HepG2 (cell line): ENCODE measurements around the gene FMNL2. TPM values are rescaled to one million over a fixed set of nuclear protein-coding genes. Genes with fewer than 3 reads are reported as not detected.

Experiments
- ATAC-seq: fragments of 200-7000 bp; cut with Tn5 transposase; 3 replicates; pipeline ENCODE4 v1.9.1; 2020; ENCODE audit warnings: mild to moderate bottlenecking, moderate library complexity
- BruUV-seq: library from RNA; stranded (reverse); fragments of 400-500 nt; replicated peaks from 2 replicates; lab custom pipeline; 2021; lab: Mats Ljungman, UMichigan
- CTCF ChIA-PET: fragments of 300-600 bp; formaldehyde crosslinking; extraction: SDS; loops from one replicate; lab custom pipeline; 2021; ENCODE audit warnings: low total read pairs, inconsistent platforms, low intra/inter-chr PET ratio; lab: Yijun Ruan, JAX
- POLR2A ChIA-PET: fragments of 350-600 bp; sonication (Branson Sonifier 250); formaldehyde crosslinking; loops from one replicate; lab custom pipeline; 2020; ENCODE audit warnings: antibody characterized with exemption, inconsistent platforms; lab: Yijun Ruan, JAX
- DNase-seq: peaks from one replicate; pipeline ENCODE4 v3.0.0-alpha.2; 2015; ENCODE audit warnings: low spot score
- FAIRE-seq: peaks from 3 replicates; lab custom pipeline; 2011; peaks lifted over from hg19 to GRCh38; lab: Jason Lieb, UNC
- H2AFZ ChIP-seq: one replicate; pipeline ENCODE4 v1.6.1; 2011; ENCODE audit warnings: low read length, inconsistent platforms
- H3K27ac ChIP-seq: fragments of 300-600 bp; 3 replicates; pipeline ENCODE4 v1.8.0; 2011; ENCODE audit warnings: mixed run types, mild to moderate bottlenecking, mixed read lengths, low read length, inconsistent platforms; ENCODE audit not compliant: insufficient read depth; ENCODE audit errors: extremely low read length
- H3K27me3 ChIP-seq, 2 experiments: fragments of 200-600 bp in 1 of 2; 2 replicates in 1 of 2; 3 replicates in 1 of 2; pipeline versions ENCODE4 v1.6.0 to v1.8.0; 2011; ENCODE audit warnings: low read length in 2 of 2, mild to moderate bottlenecking in 2 of 2, moderate library complexity in 2 of 2, inconsistent platforms in 1 of 2; ENCODE audit not compliant: insufficient read depth in 2 of 2, control insufficient read depth in 1 of 2
- H3K36me3 ChIP-seq, 2 experiments: fragments of 200-600 bp in 1 of 2; replicated peaks in 1 of 2; 2 replicates in 1 of 2; 3 replicates in 1 of 2; pipeline versions ENCODE4 v1.5.1 to v1.8.0; 2011; ENCODE audit warnings: low read length in 2 of 2, inconsistent platforms in 1 of 2; ENCODE audit not compliant: insufficient read depth in 2 of 2, control insufficient read depth in 1 of 2
- H3K4me1 ChIP-seq: 2 replicates; pipeline ENCODE4 v1.5.1; 2012; ENCODE audit warnings: low read length, inconsistent platforms; ENCODE audit not compliant: insufficient read depth
- H3K4me2 ChIP-seq: 2 replicates; pipeline ENCODE4 v1.6.0; 2011; ENCODE audit warnings: low read depth, low read length, inconsistent platforms
- H3K4me3 ChIP-seq, 3 experiments: fragments of 200-600 bp in 1 of 3; sonication (generic), shearing (Covaris generic) in 1 of 3; replicated peaks in 1 of 3; 2 replicates each; pipeline ENCODE4 v1.5.1; 2011 to 2016; ENCODE audit warnings: low read length in 3 of 3, inconsistent platforms in 2 of 3, low read depth in 2 of 3, mild to moderate bottlenecking in 2 of 3, control low read depth in 1 of 3, mixed read lengths in 1 of 3; ENCODE audit not compliant: insufficient read depth in 1 of 3
- H3K79me2 ChIP-seq: one replicate; pipeline ENCODE4 v1.6.1; 2011; ENCODE audit warnings: low read length, inconsistent platforms; ENCODE audit not compliant: insufficient read depth
- H3K9ac ChIP-seq: 2 replicates; pipeline ENCODE4 v1.6.0; 2011; ENCODE audit warnings: mild to moderate bottlenecking, low read depth, low read length, inconsistent platforms; ENCODE audit not compliant: insufficient read depth
- H3K9me3 ChIP-seq: 2 replicates; pipeline ENCODE4 v1.5.1; 2012; ENCODE audit warnings: mild to moderate bottlenecking, low read length
- H4K20me1 ChIP-seq: 2 replicates; pipeline ENCODE4 v1.6.0; 2011; ENCODE audit warnings: inconsistent platforms, mild to moderate bottlenecking, low read length, moderate library complexity; ENCODE audit not compliant: insufficient read depth
- ATM ChIP-seq: fragments of 450-650 bp; IDR thresholded peaks from 2 replicates; pipeline ENCODE4 v1.7.1; 2017; ENCODE audit warnings: mild to moderate bottlenecking, borderline replicate concordance
- ETV6 ChIP-seq: sonication (generic); formaldehyde crosslinking; conservative IDR thresholded peaks from 2 replicates; pipeline ENCODE4 v1.4.0; 2020; ENCODE audit warnings: missing genetic modification reagents
- FOXC1 ChIP-seq: sonication (generic); formaldehyde crosslinking; IDR thresholded peaks from 2 replicates; pipeline ENCODE4 v1.8.0; 2022; ENCODE audit warnings: mild to moderate bottlenecking, missing genetic modification reagents, borderline replicate concordance
- HMGXB3 ChIP-seq: sonication (generic); formaldehyde crosslinking; IDR thresholded peaks from 2 replicates; pipeline ENCODE4 v1.4.0; 2020; ENCODE audit warnings: missing genetic modification reagents, borderline replicate concordance
- MBNL3 ChIP-seq: fragments of 250-450 bp; sonication (Bioruptor Pico); conservative IDR thresholded peaks from 2 replicates; pipeline ENCODE4 v1.8.0; 2022; ENCODE audit warnings: mild to moderate bottlenecking, inconsistent platforms
- PHB2 ChIP-seq: fragments of 450-650 bp; IDR thresholded peaks from 2 replicates; pipeline ENCODE4 v1.6.1; 2018; ENCODE audit not compliant: partially characterized antibody
- SP5 ChIP-seq: IDR thresholded peaks from 2 replicates; pipeline ENCODE4 v1.6.1; 2016; ENCODE audit warnings: low read depth, borderline replicate concordance
- ZFP36 ChIP-seq: fragments of 150-350 bp; IDR thresholded peaks from 2 replicates; pipeline ENCODE4 v1.6.1; 2018; ENCODE audit warnings: borderline replicate concordance, low read length, low read depth; ENCODE audit not compliant: partially characterized antibody
- ZNF253 ChIP-seq: sonication (generic); formaldehyde crosslinking; IDR thresholded peaks from 2 replicates; pipeline ENCODE4 v1.8.0; 2022; ENCODE audit warnings: mild to moderate bottlenecking, missing genetic modification reagents, borderline replicate concordance
- ZNF784 ChIP-seq: sonication (generic); formaldehyde crosslinking; IDR thresholded peaks from 2 replicates; pipeline ENCODE4 v1.5.1; 2020; ENCODE audit warnings: missing genetic modification reagents, mild to moderate bottlenecking, borderline replicate concordance
- ZSCAN31 ChIP-seq: sonication (generic); formaldehyde crosslinking; IDR thresholded peaks from 2 replicates; pipeline ENCODE4 v1.5.0; 2020; ENCODE audit warnings: low read depth, mild to moderate bottlenecking, missing genetic modification reagents
- WGBS: methylation state at CpG from one replicate; pipeline ENCODE4 v1.1.6; 2017; ENCODE audit warnings: low lambda C conversion rate; 5-methylcytosine and 5-hydroxymethylcytosine counted together
- in situ Hi-C: cut with HindIII; loops from 2 replicates; pipeline ENCODE4 v1.10.0; 2017; ENCODE audit warnings: low pct_unique_long_range_greater_than_20kb; ENCODE audit not compliant: extremely low pct_ligation_motif_present
- intact Hi-C: fragments of 100-400 bp; cut with micrococcal nuclease; formaldehyde crosslinking; loops from one replicate; pipeline ENCODE4 v1.10.0; 2022; ENCODE audit not compliant: unreplicated experiment
- polyA plus RNA-seq, 8 experiments: library from polyadenylated mRNA; depleted of rRNA in 3 of 8; stranded (reverse) in 7 of 8; unstranded in 1 of 8; fragments of >200 nt; fragmentation: Illumina TruSeq in 4 of 8; extraction: Trizol in 4 of 8; gene quantifications; 2 replicates each; pipeline versions ENCODE4 v1.2.1 to v1.2.3, GENCODE V29; 2011 to 2016; ENCODE audit warnings: low read depth in 4 of 8, missing spikeins in 1 of 8, mixed read lengths in 1 of 8; ENCODE audit not compliant: insufficient read depth in 1 of 8
- total RNA-seq, 5 experiments: library from RNA; depleted of rRNA; stranded (reverse); fragments of >200 nt; fragmentation: Illumina TruSeq; extraction: Trizol; gene quantifications; 2 replicates each; pipeline ENCODE4 v1.2.3, GENCODE V29; 2016; ENCODE audit warnings: low read depth in 1 of 5
- TF ChIP-seq, protein P1 (sequence below): sonication (generic); formaldehyde crosslinking; IDR thresholded peaks from 2 replicates; pipeline ENCODE4 v1.4.0; 2020; ENCODE audit warnings: missing genetic modification reagents

FMNL2 gene
- total and polyA plus RNA-seq, 2 of the 13 experiments (the other 11 are each of a cell fraction or from before 2014, with no cell fraction given) = 66.5 to 67.7 TPM

- TF ChIP-seq HMGXB3 (CRISPR knock-in tag) (no peak), MBNL3 (CRISPR knock-in tag) (no peak), ATM (no peak)
Measured at GRCh38 chr2:152598975-152599759, 264.2 kb downstream of the FMNL2 start (continued).

- peaks cover 14 to 33% of the 10 kb centered on the region in 2 experiments for H3K36me3 ChIP-seq
- no peak overlapping the region for H3K27ac ChIP-seq
- no peak for DNase-seq
- no peak overlapping the region for H3K4me3 ChIP-seq
- no peaks in the 10 kb centered on the region for H3K79me2 ChIP-seq
- POLR2A ChIA-PET = no interaction called here
- 95% methylated on average over 6 of the region's 6 CpGs for WGBS
- H2AFZ ChIP-seq = no peak overlapping the region
- TF ChIP-seq ZNF253 (CRISPR knock-in tag) (no peak), SP5 (no peak), ZFP36 (no peak), ZNF784 (CRISPR knock-in tag) (no peak), ETV6 (CRISPR knock-in tag) (no peak), PHB2 (no peak), ZSCAN31 (CRISPR knock-in tag) (no peak), FOXC1 (CRISPR knock-in tag) (no peak)
- TF ChIP-seq, protein P1, sequence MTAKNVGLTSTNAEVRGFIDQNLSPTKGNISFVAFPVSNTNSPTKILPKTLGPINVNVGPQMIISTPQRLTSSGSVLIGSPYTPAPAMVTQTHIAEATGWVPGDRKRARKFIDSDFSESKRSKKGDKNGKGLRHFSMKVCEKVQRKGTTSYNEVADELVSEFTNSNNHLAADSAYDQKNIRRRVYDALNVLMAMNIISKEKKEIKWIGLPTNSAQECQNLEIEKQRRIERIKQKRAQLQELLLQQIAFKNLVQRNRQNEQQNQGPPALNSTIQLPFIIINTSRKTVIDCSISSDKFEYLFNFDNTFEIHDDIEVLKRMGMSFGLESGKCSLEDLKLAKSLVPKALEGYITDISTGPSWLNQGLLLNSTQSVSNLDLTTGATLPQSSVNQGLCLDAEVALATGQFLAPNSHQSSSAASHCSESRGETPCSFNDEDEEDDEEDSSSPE = no peak
- TF ChIP-seq, all 625 proteins: peak for 0
- CTCF ChIA-PET = no interaction called here
- no TSS peak for BruUV-seq
- Histone ChIP-seq H3K9me3 (no peaks in the 10 kb centered on the region), H3K4me2 (no peak overlapping the region), H4K20me1 (no peaks in the 10 kb centered on the region), H3K27me3 (no peaks in the 10 kb centered on the region), H3K9ac (no peak overlapping the region), H3K4me1 (peaks cover 17% of the 10 kb centered on the region)
- intact Hi-C loops = no loop called here
- ATAC-seq (no peak), FAIRE-seq (no peak)
- in situ Hi-C loops = no loop called here
Measured at GRCh38 chr2:152600051-152600657, 265.2 kb downstream of the FMNL2 start.
